Measurements from ENCODE around the gene MYADML2.

DNA sequence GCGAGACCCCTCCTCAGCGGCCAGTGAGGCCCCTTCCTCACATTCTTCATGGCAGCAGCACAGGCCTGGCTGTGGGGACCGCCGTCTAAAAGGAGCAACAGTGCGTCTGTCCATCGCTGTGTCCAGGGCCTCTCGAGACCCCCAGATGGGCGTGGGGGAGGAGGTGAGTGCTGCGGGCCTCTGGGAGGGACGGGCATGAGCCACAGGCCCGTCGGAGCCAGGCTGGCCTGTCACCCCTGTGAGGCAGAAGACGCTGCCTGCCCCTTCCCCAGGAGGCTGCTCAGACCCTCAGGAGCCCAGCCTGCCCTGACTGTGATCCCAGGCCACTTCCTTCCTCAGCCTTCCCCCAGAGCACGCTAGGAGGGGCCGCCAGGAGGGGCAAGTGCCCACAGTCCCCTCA is 7.8 kb downstream of the MYADML2 start:
- TF ChIP-seq, protein P1, sequence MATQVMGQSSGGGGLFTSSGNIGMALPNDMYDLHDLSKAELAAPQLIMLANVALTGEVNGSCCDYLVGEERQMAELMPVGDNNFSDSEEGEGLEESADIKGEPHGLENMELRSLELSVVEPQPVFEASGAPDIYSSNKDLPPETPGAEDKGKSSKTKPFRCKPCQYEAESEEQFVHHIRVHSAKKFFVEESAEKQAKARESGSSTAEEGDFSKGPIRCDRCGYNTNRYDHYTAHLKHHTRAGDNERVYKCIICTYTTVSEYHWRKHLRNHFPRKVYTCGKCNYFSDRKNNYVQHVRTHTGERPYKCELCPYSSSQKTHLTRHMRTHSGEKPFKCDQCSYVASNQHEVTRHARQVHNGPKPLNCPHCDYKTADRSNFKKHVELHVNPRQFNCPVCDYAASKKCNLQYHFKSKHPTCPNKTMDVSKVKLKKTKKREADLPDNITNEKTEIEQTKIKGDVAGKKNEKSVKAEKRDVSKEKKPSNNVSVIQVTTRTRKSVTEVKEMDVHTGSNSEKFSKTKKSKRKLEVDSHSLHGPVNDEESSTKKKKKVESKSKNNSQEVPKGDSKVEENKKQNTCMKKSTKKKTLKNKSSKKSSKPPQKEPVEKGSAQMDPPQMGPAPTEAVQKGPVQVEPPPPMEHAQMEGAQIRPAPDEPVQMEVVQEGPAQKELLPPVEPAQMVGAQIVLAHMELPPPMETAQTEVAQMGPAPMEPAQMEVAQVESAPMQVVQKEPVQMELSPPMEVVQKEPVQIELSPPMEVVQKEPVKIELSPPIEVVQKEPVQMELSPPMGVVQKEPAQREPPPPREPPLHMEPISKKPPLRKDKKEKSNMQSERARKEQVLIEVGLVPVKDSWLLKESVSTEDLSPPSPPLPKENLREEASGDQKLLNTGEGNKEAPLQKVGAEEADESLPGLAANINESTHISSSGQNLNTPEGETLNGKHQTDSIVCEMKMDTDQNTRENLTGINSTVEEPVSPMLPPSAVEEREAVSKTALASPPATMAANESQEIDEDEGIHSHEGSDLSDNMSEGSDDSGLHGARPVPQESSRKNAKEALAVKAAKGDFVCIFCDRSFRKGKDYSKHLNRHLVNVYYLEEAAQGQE (IDR thresholded peaks at IDR 0.05; ENCODE audit: insufficient read depth in 1 of 2, low read depth in 2 of 2, low read length in 2 of 2): no peak
- TF ChIP-seq POLR2AphosphoS5 (IDR thresholded peaks at IDR 0.05; ENCODE audit: low read depth, low read length) (no peak), TAF1 (IDR thresholded peaks at IDR 0.05; ENCODE audit: borderline replicate concordance, insufficient read depth, low read length) (no peak), SIN3A (IDR thresholded peaks at IDR 0.05; ENCODE audit: borderline replicate concordance, insufficient read depth, low read length) (no peak), FOXP2 (optimal IDR thresholded peaks at IDR 0.05; ENCODE audit: borderline replicate concordance, extremely low read depth, extremely low read length, insufficient read depth) (no peak)

Measured in PFSK-1 (cell line).